Nephron progenitor cell (in vitro differentiated cells): Measurements from ENCODE around the gene NR1H3.

Experiments used
- DNase-seq: peaks from one replicate; pipeline ENCODE4 v3.0.0; 2021
- H3K27ac Mint-ChIP-seq: 2 replicates; pipeline ENCODE4 v1.8.0; 2021; ENCODE audit warnings: mild to moderate bottlenecking, moderate library complexity, mixed read lengths
- H3K27me3 Mint-ChIP-seq: 2 replicates; pipeline ENCODE4 v1.8.0; 2021; ENCODE audit warnings: mild to moderate bottlenecking, low read depth, mixed read lengths; ENCODE audit not compliant: poor library complexity
- H3K36me3 Mint-ChIP-seq: 2 replicates; pipeline ENCODE4 v1.8.0; 2021; ENCODE audit warnings: low read depth, mixed read lengths
- H3K4me1 Mint-ChIP-seq: 2 replicates; pipeline ENCODE4 v1.8.0; 2021; ENCODE audit warnings: mixed read lengths
- H3K4me3 Mint-ChIP-seq: 2 replicates; pipeline ENCODE4 v1.8.0; 2021; ENCODE audit warnings: mild to moderate bottlenecking, moderate library complexity, mixed read lengths
- H3K9me3 Mint-ChIP-seq: 2 replicates; pipeline ENCODE4 v1.8.0; 2021; ENCODE audit warnings: mild to moderate bottlenecking, moderate library complexity, mixed read lengths
- TF ChIP-seq, protein P1 (sequence below): fragments of 200-600 bp; sonication (generic); IDR thresholded peaks from 2 replicates; pipeline ENCODE4 v1.5.0; 2021; ENCODE audit warnings: antibody characterized with exemption

NR1H3 gene

GRCh38 chr11:47269002-47269828 is 11.4 kb downstream of the NR1H3 start:
- H3K27ac Mint-ChIP-seq, result peak overlapping the region; percentile 100
- peak; percentile 88 for DNase-seq
- H3K27me3 Mint-ChIP-seq, result no peaks in the 10 kb centered on the region
- peaks cover 5% of the 10 kb centered on the region for H3K36me3 Mint-ChIP-seq
- peaks cover 55% of the 10 kb centered on the region for H3K4me1 Mint-ChIP-seq
- TF ChIP-seq, protein P1, sequence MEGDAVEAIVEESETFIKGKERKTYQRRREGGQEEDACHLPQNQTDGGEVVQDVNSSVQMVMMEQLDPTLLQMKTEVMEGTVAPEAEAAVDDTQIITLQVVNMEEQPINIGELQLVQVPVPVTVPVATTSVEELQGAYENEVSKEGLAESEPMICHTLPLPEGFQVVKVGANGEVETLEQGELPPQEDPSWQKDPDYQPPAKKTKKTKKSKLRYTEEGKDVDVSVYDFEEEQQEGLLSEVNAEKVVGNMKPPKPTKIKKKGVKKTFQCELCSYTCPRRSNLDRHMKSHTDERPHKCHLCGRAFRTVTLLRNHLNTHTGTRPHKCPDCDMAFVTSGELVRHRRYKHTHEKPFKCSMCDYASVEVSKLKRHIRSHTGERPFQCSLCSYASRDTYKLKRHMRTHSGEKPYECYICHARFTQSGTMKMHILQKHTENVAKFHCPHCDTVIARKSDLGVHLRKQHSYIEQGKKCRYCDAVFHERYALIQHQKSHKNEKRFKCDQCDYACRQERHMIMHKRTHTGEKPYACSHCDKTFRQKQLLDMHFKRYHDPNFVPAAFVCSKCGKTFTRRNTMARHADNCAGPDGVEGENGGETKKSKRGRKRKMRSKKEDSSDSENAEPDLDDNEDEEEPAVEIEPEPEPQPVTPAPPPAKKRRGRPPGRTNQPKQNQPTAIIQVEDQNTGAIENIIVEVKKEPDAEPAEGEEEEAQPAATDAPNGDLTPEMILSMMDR, result no peak
- H3K4me3 Mint-ChIP-seq, result peak overlapping the region; percentile 82
- H3K9me3 Mint-ChIP-seq, result no peaks in the 10 kb centered on the region

GRCh38 chr11:47269829-47270305 is 12.1 kb downstream of the NR1H3 start, which contains the start of gene MADD:
Gene MADD (plus strand): TSS chr11:47270133.
- H3K4me3 Mint-ChIP-seq, result peak within 1 kb of the TSS; percentile 87
- no peaks in the 10 kb centered on the region for H3K27me3 Mint-ChIP-seq
- peak; percentile 86 for DNase-seq
- peak within 1 kb of the TSS; percentile 100 for H3K27ac Mint-ChIP-seq
- peaks cover 7% of the 10 kb centered on the region for H3K36me3 Mint-ChIP-seq
- no peaks in the 10 kb centered on the region for H3K9me3 Mint-ChIP-seq
- peaks cover 50% of the 10 kb centered on the region for H3K4me1 Mint-ChIP-seq
- TF ChIP-seq, protein P1, result no peak

GRCh38 chr11:47270331-47271271 is 12.8 kb downstream of the NR1H3 start:
- Mint-ChIP-seq H3K27ac (no peak overlapping the region), H3K4me1 (peaks cover 45% of the 10 kb centered on the region), H3K36me3 (peaks cover 11% of the 10 kb centered on the region), H3K4me3 (peak overlapping the region; percentile 87), H3K9me3 (no peaks in the 10 kb centered on the region), H3K27me3 (no peaks in the 10 kb centered on the region)
- TF ChIP-seq, protein P1, result no peak
- no peak for DNase-seq

DNA sequence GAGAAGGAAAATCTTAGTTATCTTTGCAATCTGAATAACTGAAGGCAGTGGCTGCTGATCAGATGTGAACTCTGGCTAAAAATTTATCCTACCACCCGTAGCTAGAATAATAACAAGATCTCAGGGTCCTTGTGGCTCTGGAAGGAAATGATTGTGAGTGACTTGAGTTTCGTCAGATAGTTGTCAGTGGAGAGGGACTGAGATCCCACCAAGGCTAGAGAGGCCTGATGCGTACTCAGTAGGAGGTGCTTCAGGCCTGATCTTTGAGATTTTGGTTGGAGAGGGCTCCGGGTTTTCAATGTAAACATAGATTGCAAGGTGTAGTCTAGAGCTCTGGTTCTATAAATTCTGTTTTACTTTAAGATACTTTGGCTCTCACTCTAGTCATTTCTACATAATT is 13.5 kb downstream of the NR1H3 start:
- Mint-ChIP-seq H3K9me3 (no peaks in the 10 kb centered on the region), H3K4me1 (peaks cover 45% of the 10 kb centered on the region), H3K27me3 (no peaks in the 10 kb centered on the region), H3K4me3 (peak overlapping the region; percentile 87), H3K27ac (no peak overlapping the region), H3K36me3 (peaks cover 18% of the 10 kb centered on the region)
- TF ChIP-seq, protein P1, result no peak
- no peak for DNase-seq

DNA sequence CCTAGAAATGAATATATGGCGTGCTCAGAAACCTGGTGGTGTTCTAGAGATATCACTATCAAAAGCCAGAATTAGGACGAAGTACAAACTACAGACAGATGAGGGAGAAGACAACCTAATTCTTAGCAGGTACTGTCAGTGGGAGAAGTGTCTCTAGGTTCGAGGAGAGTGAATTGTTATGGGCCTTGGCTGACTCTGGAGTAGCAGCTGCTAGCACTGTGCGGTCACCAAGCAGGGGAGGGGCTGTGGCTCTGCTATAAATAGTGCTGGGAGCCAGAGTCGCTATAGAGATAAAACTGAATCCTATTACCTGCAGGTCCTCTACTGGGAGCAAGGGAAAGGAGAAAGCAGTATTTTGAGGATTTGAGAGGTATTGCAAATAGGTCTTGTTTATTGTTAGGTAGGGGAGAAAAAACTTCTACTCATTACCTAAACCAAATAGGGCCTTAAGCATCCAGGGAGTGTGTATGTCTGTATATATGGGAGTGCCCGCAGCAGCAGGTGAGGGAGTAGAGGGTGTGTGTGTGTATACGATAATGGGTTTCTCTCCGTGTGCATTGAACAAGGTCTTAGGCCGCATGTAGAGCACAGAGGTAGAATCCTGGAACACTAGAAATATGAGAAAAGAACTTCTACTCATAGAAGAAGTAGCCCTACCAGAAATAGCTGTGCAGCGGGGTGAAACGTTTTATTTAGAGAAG is 14.3 kb downstream of the NR1H3 start:
- peak overlapping the region; percentile 87 for H3K4me3 Mint-ChIP-seq
- H3K27me3 Mint-ChIP-seq, result no peaks in the 10 kb centered on the region
- H3K36me3 Mint-ChIP-seq, result peaks cover 26% of the 10 kb centered on the region
- H3K4me1 Mint-ChIP-seq, result peaks cover 45% of the 10 kb centered on the region
- DNase-seq, result no peak
- TF ChIP-seq, protein P1, result no peak
- no peak overlapping the region for H3K27ac Mint-ChIP-seq
- no peaks in the 10 kb centered on the region for H3K9me3 Mint-ChIP-seq
